ENCODE data around the gene SH3RF3.

Gene SH3RF3

DNA sequence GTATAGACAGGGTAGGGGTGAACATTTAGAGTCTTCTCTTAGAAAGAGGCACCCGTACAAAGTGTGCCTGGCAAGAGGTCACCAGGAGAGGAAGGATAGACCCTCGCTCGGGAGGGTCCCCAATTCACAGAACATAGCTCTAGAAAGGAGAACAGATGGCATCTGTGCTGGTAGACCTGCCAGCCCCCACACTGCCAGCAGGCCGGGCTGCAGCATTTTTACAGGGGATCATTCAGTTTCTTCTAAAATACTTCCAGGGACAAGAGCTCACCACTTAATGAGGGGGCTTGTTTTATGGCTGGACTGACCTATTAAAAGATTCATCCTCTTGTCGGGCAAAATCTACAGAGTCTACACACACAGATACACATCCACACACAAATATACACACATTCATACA, 334.9 kb downstream of the SH3RF3 start:
- Histone ChIP-seq H3K27ac (ENCODE audit: low read length, poor library complexity, severe bottlenecking) (no peak overlapping the region), H3K14ac (ENCODE audit: low read length in 2 of 2) (no peak overlapping the region), H3K4me2 (ENCODE audit: low read length, poor library complexity, severe bottlenecking) (no peak overlapping the region), H3K4ac (ENCODE audit: low read depth in 1 of 2, low read length in 2 of 2) (no peak overlapping the region), H2BK15ac (ENCODE audit: low read depth, poor library complexity, severe bottlenecking) (no peak overlapping the region), H2AFZ (ENCODE audit: low read depth, low read length) (no peak overlapping the region), H2BK12ac (ENCODE audit: low read length in 2 of 2) (no peak overlapping the region), H3K4me1 (ENCODE audit: control insufficient read depth, insufficient read depth, low read depth, low read length) (peaks cover 33% of the 10 kb centered on the region), H4K8ac (ENCODE audit: low read length) (no peak overlapping the region), H3K9ac (ENCODE audit: low read length) (no peak overlapping the region), H3K9me3 (ENCODE audit: control insufficient read depth, low read length) (no peaks in the 10 kb centered on the region), H3K36me3 (ENCODE audit: control insufficient read depth in 1 of 2, insufficient read depth in 2 of 2, low read depth in 1 of 2, low read length in 2 of 2) (peaks cover 0 to 6% of the 10 kb centered on the region in 2 experiments), H3K18ac (ENCODE audit: low read depth in 1 of 2, low read length in 2 of 2) (no peak overlapping the region), H2BK5ac (ENCODE audit: low read depth, low read length, poor library complexity, severe bottlenecking) (no peak overlapping the region), H3K23ac (ENCODE audit: low read length in 2 of 2) (no peak overlapping the region), H3K79me1 (replicated peaks; ENCODE audit: low read length, poor library complexity, severe bottlenecking) (no peaks in the 10 kb centered on the region), H2BK120ac (ENCODE audit: low read depth, low read length) (no peak overlapping the region), H2AK5ac (ENCODE audit: low read length, severe bottlenecking) (peak overlapping the region; percentile 40), H3K4me3 (ENCODE audit: insufficient read depth in 1 of 2, low read depth in 1 of 2, low read length in 2 of 2) (no peak overlapping the region), H3K27me3 (ENCODE audit: control insufficient read depth in 1 of 2, insufficient read depth in 1 of 2, low read length in 2 of 2) (no peaks in the 10 kb centered on the region), H4K91ac (ENCODE audit: low read length) (no peak overlapping the region)
- no peak for DNase-seq
- WGBS: 92% methylated on average over 5 of the region's 5 CpGs

DNA sequence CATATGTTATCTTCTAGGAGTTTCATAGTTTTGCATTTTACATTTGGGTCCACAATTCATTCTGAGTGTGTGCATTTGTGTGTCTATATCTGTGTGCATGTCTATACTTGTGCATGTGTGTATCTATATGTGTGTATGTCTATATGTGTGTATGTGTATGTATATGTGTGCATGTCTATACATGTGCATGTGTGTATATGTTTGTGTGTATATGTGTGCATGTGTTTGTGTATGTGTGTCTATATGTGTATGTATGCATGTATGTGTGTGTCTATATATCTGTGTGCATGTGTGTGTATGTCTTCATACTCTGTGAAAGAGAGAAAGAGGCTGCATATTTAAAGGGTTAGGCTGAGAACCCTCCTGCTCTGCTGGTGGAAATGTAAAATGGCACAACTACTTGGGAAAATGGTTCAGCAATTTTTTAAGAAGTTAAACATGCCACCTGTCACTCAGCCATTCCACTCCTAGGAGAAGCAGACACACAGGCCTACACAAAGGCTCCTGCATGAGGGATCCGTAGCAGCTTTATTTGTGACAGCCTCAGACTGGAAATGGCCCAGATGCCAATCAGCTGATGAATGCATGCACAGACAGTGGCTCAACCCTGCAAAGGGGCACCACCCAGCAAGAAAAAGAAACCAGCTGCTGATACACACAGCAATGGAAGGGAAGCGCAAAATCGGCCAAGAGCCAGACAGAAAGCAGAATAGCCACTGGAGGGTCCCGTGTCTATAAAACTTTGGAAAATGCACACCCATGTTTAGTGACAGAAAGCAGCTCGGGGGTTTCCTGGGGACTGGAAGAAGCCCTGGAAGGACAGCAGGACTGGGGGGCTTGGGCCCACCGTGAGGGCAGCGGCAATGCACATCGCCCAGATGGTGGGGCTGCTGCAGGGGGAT, 337.9 kb downstream of the SH3RF3 start:
- Histone ChIP-seq H3K79me1 (replicated peaks; ENCODE audit: low read length, poor library complexity, severe bottlenecking) (no peaks in the 10 kb centered on the region), H3K36me3 (ENCODE audit: control insufficient read depth in 1 of 2, insufficient read depth in 2 of 2, low read depth in 1 of 2, low read length in 2 of 2) (no peaks in the 10 kb centered on the region), H3K27me3 (ENCODE audit: control insufficient read depth in 1 of 2, insufficient read depth in 1 of 2, low read length in 2 of 2) (no peaks in the 10 kb centered on the region), H2BK120ac (ENCODE audit: low read depth, low read length) (no peak overlapping the region), H2BK12ac (ENCODE audit: low read length in 2 of 2) (no peak overlapping the region), H3K18ac (ENCODE audit: low read depth in 1 of 2, low read length in 2 of 2) (no peak overlapping the region), H3K4me1 (ENCODE audit: control insufficient read depth, insufficient read depth, low read depth, low read length) (peaks cover 36% of the 10 kb centered on the region), H2AFZ (ENCODE audit: low read depth, low read length) (no peak overlapping the region), H2BK5ac (ENCODE audit: low read depth, low read length, poor library complexity, severe bottlenecking) (peak overlapping the region; percentile 88), H3K4ac (ENCODE audit: low read depth in 1 of 2, low read length in 2 of 2) (no peak overlapping the region), H2BK15ac (ENCODE audit: low read depth, poor library complexity, severe bottlenecking) (no peak overlapping the region), H3K23ac (ENCODE audit: low read length in 2 of 2) (no peak overlapping the region), H4K8ac (ENCODE audit: low read length) (no peak overlapping the region), H3K9me3 (ENCODE audit: control insufficient read depth, low read length) (no peaks in the 10 kb centered on the region), H3K4me3 (ENCODE audit: insufficient read depth in 1 of 2, low read depth in 1 of 2, low read length in 2 of 2) (no peak overlapping the region), H4K91ac (ENCODE audit: low read length) (no peak overlapping the region), H3K14ac (ENCODE audit: low read length in 2 of 2) (no peak overlapping the region), H2AK5ac (ENCODE audit: low read length, severe bottlenecking) (peak overlapping the region; percentile 84), H3K9ac (ENCODE audit: low read length) (no peak overlapping the region), H3K27ac (ENCODE audit: low read length, poor library complexity, severe bottlenecking) (peak overlapping the region; percentile 97), H3K4me2 (ENCODE audit: low read length, poor library complexity, severe bottlenecking) (peak overlapping the region; percentile 60)
- peak; percentile 73 for DNase-seq
- WGBS: 59% methylated on average over 5 of the region's 8 CpGs

DNA sequence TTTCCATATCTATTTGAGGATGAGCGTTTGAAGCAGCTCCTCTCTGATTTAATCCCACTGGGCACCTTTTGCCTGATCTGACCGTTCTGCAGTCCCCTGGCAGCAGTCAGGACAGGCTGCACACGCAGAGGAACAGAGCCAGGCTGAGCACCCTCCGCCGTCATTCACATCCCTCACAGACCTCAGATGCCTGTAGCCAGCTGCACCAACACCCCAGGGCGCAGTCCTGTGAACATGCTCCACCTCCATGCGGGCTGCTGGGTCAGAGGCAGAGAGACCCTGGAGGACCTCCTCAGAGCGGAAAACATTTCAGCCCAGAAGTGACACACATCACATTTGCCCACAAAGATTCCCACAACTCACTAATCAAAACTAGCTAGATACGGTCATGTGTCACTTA, 338.7 kb downstream of the SH3RF3 start:
- no peaks in the 10 kb centered on the region for H3K9me3 ChIP-seq (ENCODE audit: control insufficient read depth, low read length)
- no peak overlapping the region for H4K8ac ChIP-seq (ENCODE audit: low read length)
- peaks cover 41% of the 10 kb centered on the region for H3K4me1 ChIP-seq (ENCODE audit: control insufficient read depth, insufficient read depth, low read depth, low read length)
- no peaks in the 10 kb centered on the region for H3K36me3 ChIP-seq (ENCODE audit: control insufficient read depth in 1 of 2, insufficient read depth in 2 of 2, low read depth in 1 of 2, low read length in 2 of 2)
- H3K27ac ChIP-seq (ENCODE audit: low read length, poor library complexity, severe bottlenecking): peak overlapping the region; percentile 97
- H3K79me1 ChIP-seq (replicated peaks; ENCODE audit: low read length, poor library complexity, severe bottlenecking): no peaks in the 10 kb centered on the region
- H2AFZ ChIP-seq (ENCODE audit: low read depth, low read length): no peak overlapping the region
- WGBS: 88% methylated on average over 9 of the region's 9 CpGs
- H3K14ac ChIP-seq (ENCODE audit: low read length in 2 of 2): no peak overlapping the region
- H3K18ac ChIP-seq (ENCODE audit: low read depth in 1 of 2, low read length in 2 of 2): peak overlapping the region in 1 of 2 experiments; percentile 7
- H3K23ac ChIP-seq (ENCODE audit: low read length in 2 of 2): no peak overlapping the region
- no peak for DNase-seq
- H3K4ac ChIP-seq (ENCODE audit: low read depth in 1 of 2, low read length in 2 of 2): no peak overlapping the region
- H3K27me3 ChIP-seq (ENCODE audit: control insufficient read depth in 1 of 2, insufficient read depth in 1 of 2, low read length in 2 of 2): no peaks in the 10 kb centered on the region
- H4K91ac ChIP-seq (ENCODE audit: low read length): no peak overlapping the region
- no peak overlapping the region for H3K9ac ChIP-seq (ENCODE audit: low read length)
- H2BK15ac ChIP-seq (ENCODE audit: low read depth, poor library complexity, severe bottlenecking): no peak overlapping the region
- no peak overlapping the region for H2BK120ac ChIP-seq (ENCODE audit: low read depth, low read length)
- H3K4me3 ChIP-seq (ENCODE audit: insufficient read depth in 1 of 2, low read depth in 1 of 2, low read length in 2 of 2): no peak overlapping the region
- no peak overlapping the region for H2BK5ac ChIP-seq (ENCODE audit: low read depth, low read length, poor library complexity, severe bottlenecking)
- peak overlapping the region; percentile 4 for H3K4me2 ChIP-seq (ENCODE audit: low read length, poor library complexity, severe bottlenecking)
- no peak overlapping the region for H2AK5ac ChIP-seq (ENCODE audit: low read length, severe bottlenecking)
- no peak overlapping the region for H2BK12ac ChIP-seq (ENCODE audit: low read length in 2 of 2)

DNA sequence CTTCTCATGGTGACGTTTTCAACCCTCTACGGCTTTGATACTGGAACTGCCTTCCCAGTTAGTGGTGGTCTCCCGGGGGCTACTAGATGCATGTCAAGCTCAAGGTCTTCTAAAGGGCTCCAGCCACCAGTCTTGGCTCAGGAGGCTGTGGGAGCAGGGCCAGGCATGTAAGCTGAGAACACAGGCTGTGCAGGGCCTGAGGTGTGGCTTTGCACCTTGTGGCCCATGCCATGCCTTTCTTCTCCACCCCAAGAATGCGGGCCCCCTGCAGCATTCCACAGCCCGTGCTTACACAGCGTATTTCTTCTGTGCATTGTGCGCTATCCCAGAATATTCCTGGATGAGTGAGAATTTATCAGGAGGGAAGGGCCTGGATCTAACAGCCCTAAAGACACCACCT, 339.9 kb downstream of the SH3RF3 start:
- no peak for DNase-seq
- no peaks in the 10 kb centered on the region for H3K36me3 ChIP-seq (ENCODE audit: control insufficient read depth in 1 of 2, insufficient read depth in 2 of 2, low read depth in 1 of 2, low read length in 2 of 2)
- H3K4me3 ChIP-seq (ENCODE audit: insufficient read depth in 1 of 2, low read depth in 1 of 2, low read length in 2 of 2): no peak overlapping the region
- no peak overlapping the region for H2BK5ac ChIP-seq (ENCODE audit: low read depth, low read length, poor library complexity, severe bottlenecking)
- peak overlapping the region; percentile 35 to 67 for H2BK12ac ChIP-seq (ENCODE audit: low read length in 2 of 2)
- H3K23ac ChIP-seq (ENCODE audit: low read length in 2 of 2): peak overlapping the region in 1 of 2 experiments; percentile 48
- no peak overlapping the region for H2BK15ac ChIP-seq (ENCODE audit: low read depth, poor library complexity, severe bottlenecking)
- H3K27ac ChIP-seq (ENCODE audit: low read length, poor library complexity, severe bottlenecking): peak overlapping the region; percentile 52
- peak overlapping the region; percentile 95 for H2AK5ac ChIP-seq (ENCODE audit: low read length, severe bottlenecking)
- H3K27me3 ChIP-seq (ENCODE audit: control insufficient read depth in 1 of 2, insufficient read depth in 1 of 2, low read length in 2 of 2): no peaks in the 10 kb centered on the region
- WGBS: 97% methylated on average over 7 of the region's 7 CpGs
- no peak overlapping the region for H3K4me2 ChIP-seq (ENCODE audit: low read length, poor library complexity, severe bottlenecking)
- no peak overlapping the region for H2AFZ ChIP-seq (ENCODE audit: low read depth, low read length)
- no peak overlapping the region for H3K9ac ChIP-seq (ENCODE audit: low read length)
- peak overlapping the region in 1 of 2 experiments; percentile 67 for H3K18ac ChIP-seq (ENCODE audit: low read depth in 1 of 2, low read length in 2 of 2)
- H3K9me3 ChIP-seq (ENCODE audit: control insufficient read depth, low read length): no peaks in the 10 kb centered on the region
- H2BK120ac ChIP-seq (ENCODE audit: low read depth, low read length): no peak overlapping the region
- H3K79me1 ChIP-seq (replicated peaks; ENCODE audit: low read length, poor library complexity, severe bottlenecking): no peaks in the 10 kb centered on the region
- H4K91ac ChIP-seq (ENCODE audit: low read length): peak overlapping the region; percentile 66
- H4K8ac ChIP-seq (ENCODE audit: low read length): no peak overlapping the region
- H3K14ac ChIP-seq (ENCODE audit: low read length in 2 of 2): no peak overlapping the region
- H3K4me1 ChIP-seq (ENCODE audit: control insufficient read depth, insufficient read depth, low read depth, low read length): peaks cover 46% of the 10 kb centered on the region
- peak overlapping the region in 1 of 2 experiments; percentile 5 for H3K4ac ChIP-seq (ENCODE audit: low read depth in 1 of 2, low read length in 2 of 2)

Data from mesenchymal stem cell (in vitro differentiated cells and primary cell).